ENCODE measurements around the gene ADO. TPM values are rescaled to one million over a fixed set of nuclear protein-coding genes. Genes with fewer than 3 reads are reported as not detected.

Gene ADO
- total and polyA plus RNA-seq, 2 of the 13 experiments (the other 11 are each of a cell fraction or from before 2014, with no cell fraction given) = 8.9 to 15.9 TPM

DNA sequence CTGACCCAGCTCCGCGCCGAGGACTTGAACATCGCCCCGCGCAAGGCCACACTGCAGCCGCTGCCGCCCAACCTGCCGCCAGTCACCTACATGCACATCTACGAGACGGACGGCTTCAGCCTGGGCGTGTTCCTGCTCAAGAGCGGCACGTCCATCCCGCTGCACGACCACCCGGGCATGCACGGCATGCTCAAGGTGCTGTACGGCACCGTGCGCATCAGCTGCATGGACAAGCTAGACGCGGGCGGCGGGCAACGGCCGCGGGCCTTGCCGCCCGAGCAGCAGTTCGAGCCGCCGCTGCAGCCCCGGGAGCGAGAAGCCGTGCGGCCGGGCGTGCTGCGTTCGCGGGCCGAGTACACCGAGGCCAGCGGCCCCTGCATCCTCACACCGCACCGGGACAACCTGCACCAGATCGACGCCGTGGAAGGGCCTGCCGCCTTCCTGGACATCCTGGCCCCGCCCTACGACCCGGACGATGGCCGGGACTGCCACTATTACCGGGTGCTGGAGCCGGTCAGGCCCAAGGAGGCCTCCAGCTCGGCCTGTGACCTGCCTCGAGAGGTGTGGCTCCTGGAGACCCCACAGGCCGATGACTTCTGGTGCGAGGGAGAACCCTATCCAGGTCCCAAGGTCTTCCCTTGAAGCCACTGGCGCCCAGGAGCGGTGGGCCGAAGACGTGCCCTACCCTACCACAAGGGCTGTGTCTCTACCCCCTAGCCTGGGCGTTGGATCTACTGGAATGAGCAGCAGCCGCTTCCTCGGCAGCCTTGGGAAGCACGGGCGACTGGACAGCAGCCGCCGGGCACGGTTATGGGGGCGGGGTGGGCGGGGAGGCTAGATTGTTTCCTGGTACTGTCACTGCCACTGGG is 945 bp downstream of the ADO start (continued):
- TF ChIP-seq GMEB1 (CRISPR knock-in tag; IDR thresholded peaks at IDR 0.05; ENCODE audit: borderline replicate concordance) (0 out of 2 replicates have a peak, but pooled peaks have one; percentile 21), SRY (CRISPR knock-in tag; IDR thresholded peaks at IDR 0.05) (0 out of 2 replicates have a peak, but pooled peaks have one; percentile 36), BRF2 (CRISPR knock-in tag; IDR thresholded peaks at IDR 0.05) (no peak), MYC (CRISPR knock-in tag; IDR thresholded peaks at IDR 0.05; ENCODE audit: borderline replicate concordance) (0 out of 2 replicates have a peak, but pooled peaks have one; percentile 3), NRL (CRISPR knock-in tag; IDR thresholded peaks at IDR 0.05; ENCODE audit: borderline replicate concordance) (0 out of 2 replicates have a peak, but pooled peaks have one; percentile 37), ZBTB37 (CRISPR knock-in tag; IDR thresholded peaks at IDR 0.05) (no peak), ZNF704 (CRISPR knock-in tag; IDR thresholded peaks at IDR 0.05; ENCODE audit: borderline replicate concordance) (no peak), PHF8 (CRISPR knock-in tag; IDR thresholded peaks at IDR 0.05) (peak; percentile 61; the same call in 1 of the 2 replicates), RFX5 (IDR thresholded peaks at IDR 0.05; ENCODE audit: low read depth, low read length) (no peak), CCDC6 (CRISPR knock-in tag; IDR thresholded peaks at IDR 0.05) (no peak), KMT2A (CRISPR knock-in tag; IDR thresholded peaks at IDR 0.05) (no peak; the same call in 1 of the 2 replicates), ZNF879 (CRISPR knock-in tag; IDR thresholded peaks at IDR 0.05) (no peak), TEF (CRISPR knock-in tag; IDR thresholded peaks at IDR 0.05) (no peak), TBX2 (CRISPR knock-in tag; IDR thresholded peaks at IDR 0.05; ENCODE audit: borderline replicate concordance) (peak; percentile 59), MTF2 (CRISPR knock-in tag; IDR thresholded peaks at IDR 0.05; ENCODE audit: borderline replicate concordance) (no peak), FOXA1 (IDR thresholded peaks at IDR 0.05) (no peak), FOXA1 (CRISPR knock-in tag; IDR thresholded peaks at IDR 0.05) (no peak), POGK (CRISPR knock-in tag; conservative IDR thresholded peaks at IDR 0.05) (peak; percentile 63; the same call in 1 of the 2 replicates)
- TF ChIP-seq, protein P1, sequence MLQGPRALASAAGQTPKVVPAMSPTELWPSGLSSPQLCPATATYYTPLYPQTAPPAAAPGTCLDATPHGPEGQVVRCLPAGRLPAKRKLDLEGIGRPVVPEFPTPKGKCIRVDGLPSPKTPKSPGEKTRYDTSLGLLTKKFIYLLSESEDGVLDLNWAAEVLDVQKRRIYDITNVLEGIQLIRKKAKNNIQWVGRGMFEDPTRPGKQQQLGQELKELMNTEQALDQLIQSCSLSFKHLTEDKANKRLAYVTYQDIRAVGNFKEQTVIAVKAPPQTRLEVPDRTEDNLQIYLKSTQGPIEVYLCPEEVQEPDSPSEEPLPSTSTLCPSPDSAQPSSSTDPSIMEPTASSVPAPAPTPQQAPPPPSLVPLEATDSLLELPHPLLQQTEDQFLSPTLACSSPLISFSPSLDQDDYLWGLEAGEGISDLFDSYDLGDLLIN (CRISPR knock-in tag; IDR thresholded peaks at IDR 0.05; ENCODE audit: borderline replicate concordance) = peak; percentile 40; the same call in 1 of the 2 replicates
